ENCODE results near the gene PRKAR1A. TPM values are rescaled to one million over a fixed set of nuclear protein-coding genes. Genes with fewer than 3 reads are reported as not detected.

PRKAR1A gene
- total and polyA plus RNA-seq, 9 donors = 137 to 501 (median 375) TPM

DNA sequence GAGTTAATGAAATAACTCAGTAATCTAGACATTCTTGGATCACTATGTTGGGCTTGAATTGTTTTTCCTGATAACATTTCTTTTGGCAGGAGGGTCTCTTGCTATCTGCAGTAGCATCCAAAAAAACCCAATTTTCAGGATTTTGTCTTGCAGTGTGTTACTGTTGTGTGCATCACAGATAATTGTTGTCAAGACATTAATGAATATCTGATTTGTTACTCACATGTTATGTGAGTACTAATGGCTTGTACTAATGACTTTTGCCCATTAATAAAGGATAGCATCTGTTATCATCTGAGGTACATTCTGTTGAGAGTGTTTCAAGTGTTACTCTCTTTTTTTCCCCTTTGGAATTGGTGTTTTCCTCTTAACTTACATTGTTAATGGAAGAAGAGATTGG lies 10.0 kb downstream of the PRKAR1A start:
- H3K36me3 ChIP-seq = no peaks in the 10 kb centered on the region
- no peak overlapping the region for H3K4me3 ChIP-seq
- TF ChIP-seq POLR2A (IDR thresholded peaks at IDR 0.05) (no peak), EP300 (IDR thresholded peaks at IDR 0.05) (no peak)
- TF ChIP-seq, protein P1, sequence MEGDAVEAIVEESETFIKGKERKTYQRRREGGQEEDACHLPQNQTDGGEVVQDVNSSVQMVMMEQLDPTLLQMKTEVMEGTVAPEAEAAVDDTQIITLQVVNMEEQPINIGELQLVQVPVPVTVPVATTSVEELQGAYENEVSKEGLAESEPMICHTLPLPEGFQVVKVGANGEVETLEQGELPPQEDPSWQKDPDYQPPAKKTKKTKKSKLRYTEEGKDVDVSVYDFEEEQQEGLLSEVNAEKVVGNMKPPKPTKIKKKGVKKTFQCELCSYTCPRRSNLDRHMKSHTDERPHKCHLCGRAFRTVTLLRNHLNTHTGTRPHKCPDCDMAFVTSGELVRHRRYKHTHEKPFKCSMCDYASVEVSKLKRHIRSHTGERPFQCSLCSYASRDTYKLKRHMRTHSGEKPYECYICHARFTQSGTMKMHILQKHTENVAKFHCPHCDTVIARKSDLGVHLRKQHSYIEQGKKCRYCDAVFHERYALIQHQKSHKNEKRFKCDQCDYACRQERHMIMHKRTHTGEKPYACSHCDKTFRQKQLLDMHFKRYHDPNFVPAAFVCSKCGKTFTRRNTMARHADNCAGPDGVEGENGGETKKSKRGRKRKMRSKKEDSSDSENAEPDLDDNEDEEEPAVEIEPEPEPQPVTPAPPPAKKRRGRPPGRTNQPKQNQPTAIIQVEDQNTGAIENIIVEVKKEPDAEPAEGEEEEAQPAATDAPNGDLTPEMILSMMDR (IDR thresholded peaks at IDR 0.05) = no peak
- intact Hi-C loops (cut with DNase I) = no loop called here
- peaks cover 6% of the 10 kb centered on the region for H3K4me1 ChIP-seq (ENCODE audit: insufficient read depth)
- H3K27me3 ChIP-seq = no peaks in the 10 kb centered on the region
- H3K27ac ChIP-seq = no peak overlapping the region
- DNase-seq = no peak
- no peaks in the 10 kb centered on the region for H3K9me3 ChIP-seq

DNA sequence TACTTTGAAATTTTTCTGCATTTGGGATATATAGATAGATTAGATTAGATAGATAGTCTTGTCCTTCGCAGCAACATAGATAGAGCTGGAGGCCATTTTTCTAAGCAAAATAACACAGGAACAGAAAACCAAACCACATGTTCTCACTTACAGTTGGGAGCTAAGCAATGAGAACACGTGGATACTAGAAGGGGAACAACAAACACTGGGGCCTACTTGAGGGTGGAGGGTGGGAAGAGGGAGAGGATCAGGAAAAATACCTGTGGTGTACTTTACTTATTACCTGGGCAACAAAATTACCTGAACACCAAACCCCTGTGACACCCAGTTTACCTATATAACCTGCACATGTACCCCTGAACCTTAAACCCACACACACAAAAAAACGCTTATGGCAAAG lies 14.3 kb downstream of the PRKAR1A start:
- no peak overlapping the region for H3K4me3 ChIP-seq
- no peaks in the 10 kb centered on the region for H3K27me3 ChIP-seq
- intact Hi-C loops (cut with DNase I) = no loop called here
- no peaks in the 10 kb centered on the region for H3K36me3 ChIP-seq
- TF ChIP-seq EP300 (IDR thresholded peaks at IDR 0.05) (no peak), POLR2A (IDR thresholded peaks at IDR 0.05) (no peak)
- TF ChIP-seq, protein P1 (IDR thresholded peaks at IDR 0.05) = no peak
- no peaks in the 10 kb centered on the region for H3K4me1 ChIP-seq (ENCODE audit: insufficient read depth)
- no peak for DNase-seq
- no peaks in the 10 kb centered on the region for H3K9me3 ChIP-seq
- 74 to 81% (median 80%) methylated on average over 3 of the region's 3 CpGs for WGBS, 3 donors
- no peak overlapping the region for H3K27ac ChIP-seq

DNA sequence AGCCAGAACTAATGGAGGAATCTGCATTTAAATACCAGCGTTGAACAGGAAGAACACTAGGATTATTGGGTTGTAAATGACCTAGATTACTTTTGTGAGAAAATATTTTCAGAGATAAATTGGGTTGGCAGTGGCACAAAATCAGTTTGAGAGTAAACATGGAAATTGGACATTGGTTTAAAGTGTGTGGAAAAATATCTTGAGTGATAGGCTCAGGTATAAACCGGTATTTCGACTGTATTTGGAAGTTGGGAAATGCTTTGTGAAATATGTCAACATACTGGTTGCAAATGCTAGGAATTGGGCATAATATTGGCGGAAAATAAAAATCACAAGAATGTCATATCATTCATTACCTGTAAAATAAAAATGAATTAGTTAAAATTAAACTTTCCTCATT lies 15.1 kb downstream of the PRKAR1A start:
- no peaks in the 10 kb centered on the region for H3K36me3 ChIP-seq
- whole genome bisulfite sequencing, 3 donors = 89 to 91% (median 90%) methylated on average over 4 of the region's 4 CpGs
- DNase-seq = no peak
- H3K27ac ChIP-seq = no peak overlapping the region
- intact Hi-C loops (cut with DNase I) = no loop called here
- no peaks in the 10 kb centered on the region for H3K9me3 ChIP-seq
- H3K27me3 ChIP-seq = no peaks in the 10 kb centered on the region
- no peak overlapping the region for H3K4me3 ChIP-seq
- no peaks in the 10 kb centered on the region for H3K4me1 ChIP-seq (ENCODE audit: insufficient read depth)
- TF ChIP-seq EP300 (IDR thresholded peaks at IDR 0.05) (no peak), POLR2A (IDR thresholded peaks at IDR 0.05) (no peak)
- TF ChIP-seq, protein P1 (IDR thresholded peaks at IDR 0.05) = no peak

DNA sequence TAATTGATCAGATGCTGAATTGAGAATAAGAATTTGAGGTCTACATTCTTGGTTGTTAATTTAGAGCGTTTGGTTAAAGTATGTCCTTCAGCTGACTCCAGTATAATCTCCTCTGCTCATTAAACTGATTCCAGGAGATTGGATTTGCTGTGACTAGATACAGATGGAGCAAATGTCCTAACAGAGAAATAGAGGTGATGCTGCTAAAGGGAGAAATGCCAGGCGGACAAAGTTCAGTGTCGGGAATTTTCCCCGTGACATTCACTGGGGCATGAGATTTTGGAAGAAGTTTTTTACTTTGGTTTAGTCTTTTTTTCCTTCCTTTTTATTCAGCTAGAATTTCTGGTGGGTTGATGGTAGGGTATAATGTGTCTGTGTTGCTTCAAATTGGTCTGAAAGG lies 19.0 kb downstream of the PRKAR1A start:
- Histone ChIP-seq H3K4me1 (ENCODE audit: insufficient read depth) (no peaks in the 10 kb centered on the region), H3K27me3 (no peaks in the 10 kb centered on the region), H3K9me3 (no peaks in the 10 kb centered on the region), H3K4me3 (no peak overlapping the region), H3K36me3 (no peaks in the 10 kb centered on the region), H3K27ac (no peak overlapping the region)
- intact Hi-C loops (cut with DNase I) = loop anchor here in 1 of 4 donors (10.0 kb wide), 1 partner anchor 64 kb away; no protein-coding TSS in a partner anchor
- no peak for DNase-seq
- TF ChIP-seq, protein P1 (IDR thresholded peaks at IDR 0.05) = no peak
- TF ChIP-seq EP300 (IDR thresholded peaks at IDR 0.05) (no peak), POLR2A (IDR thresholded peaks at IDR 0.05) (no peak)
- WGBS, 3 donors = 82 to 87% (median 85%) methylated on average over 4 of the region's 4 CpGs
